ENCODE results near the gene SPO11.

GRCh38 chr20:57374343-57374930 lies 44.8 kb downstream of the SPO11 start:
- no peak for TF ChIP-seq POLR2A (IDR thresholded peaks at IDR 0.05; ENCODE audit: low read depth, low read length)
- no peak for TF ChIP-seq POLR2AphosphoS5 (IDR thresholded peaks at IDR 0.05; ENCODE audit: low read depth, low read length)
